Measurements from ENCODE around the gene PLEKHA6. TPM values are rescaled to one million over a fixed set of nuclear protein-coding genes. Genes with fewer than 3 reads are reported as not detected.
"Not testable (repeated sequence)": the region's sequence is repeated elsewhere in the genome, so short reads cannot be mapped to it uniquely, and the experiment has no call there.

Gene PLEKHA6
- total RNA-seq, 2 experiments from 2014 or later, result 0.23 to 0.25 TPM

- ChIA-PET CTCF (interaction anchor here (1.1 kb wide), 1 partner anchor 20 kb away, joined by 3 read pairs; no protein-coding TSS in a partner anchor), POLR2A (no interaction called here)
Observed at GRCh38 chr1:204343247-204343646, 16.5 kb downstream of the PLEKHA6 start.

- ChIA-PET POLR2A (no interaction called here), CTCF (interaction anchor here (1.1 kb wide), 1 partner anchor 21 kb away, joined by 3 read pairs; no protein-coding TSS in a partner anchor)
Observed at GRCh38 chr1:204342310-204342709, 17.4 kb downstream of the PLEKHA6 start.

- POLR2A ChIA-PET, result no interaction called here
Observed at GRCh38 chr1:204341380-204341779, 18.3 kb downstream of the PLEKHA6 start.

GRCh38 chr1:204340081-204340889 lies 19.4 kb downstream of the PLEKHA6 start:
- ChIA-PET CTCF (no interaction called here), POLR2A (no interaction called here)

More at GRCh38 chr1:204341380-204341779, 18.3 kb downstream of the PLEKHA6 start:
- CTCF ChIA-PET, result no interaction called here

- CTCF ChIA-PET, result no interaction called here
- POLR2A ChIA-PET, result no interaction called here
Observed at GRCh38 chr1:204339541-204339940, 20.2 kb downstream of the PLEKHA6 start.

- ChIA-PET CTCF (no interaction called here), POLR2A (no interaction called here)
Observed at GRCh38 chr1:204338997-204339396, 20.7 kb downstream of the PLEKHA6 start.

GRCh38 chr1:204338360-204338759 lies 21.4 kb downstream of the PLEKHA6 start:
- ChIA-PET CTCF (no interaction called here), POLR2A (no interaction called here)

GRCh38 chr1:204337583-204337982 lies 22.1 kb downstream of the PLEKHA6 start:
- POLR2A ChIA-PET, result no interaction called here
- CTCF ChIA-PET, result no interaction called here

- CTCF ChIA-PET, result interaction anchor here (0.6 kb wide), 1 partner anchor 420 kb away, joined by 3 read pairs; no protein-coding TSS in a partner anchor
- POLR2A ChIA-PET, result no interaction called here
Observed at GRCh38 chr1:204337036-204337429, 22.7 kb downstream of the PLEKHA6 start.

- ChIA-PET CTCF (interaction anchor here (0.6 kb wide), 1 partner anchor 419 kb away, joined by 3 read pairs; no protein-coding TSS in a partner anchor), POLR2A (no interaction called here)
Observed at GRCh38 chr1:204336421-204337035, 23.2 kb downstream of the PLEKHA6 start.

DNA sequence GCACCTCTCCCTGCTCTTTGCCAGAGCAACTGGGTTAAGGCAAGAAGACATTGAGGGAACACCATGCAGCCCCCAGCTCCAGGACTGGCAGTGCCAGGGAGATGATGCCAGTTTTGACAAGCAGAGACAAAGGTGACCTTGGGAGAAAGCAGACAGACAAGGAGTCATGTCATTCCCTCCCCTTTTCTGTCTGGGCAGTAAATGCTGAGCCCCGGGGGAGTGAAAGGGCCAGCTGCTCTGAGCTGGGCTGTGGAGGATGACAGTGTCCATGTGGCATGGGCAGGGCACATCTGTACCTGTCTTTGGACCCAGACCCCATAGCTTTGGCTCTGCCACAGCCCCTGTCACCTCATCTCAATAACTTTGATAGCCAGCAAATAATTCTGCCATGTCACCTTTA lies 24.2 kb downstream of the PLEKHA6 start:
- POLR2A ChIA-PET, result no interaction called here
- CTCF ChIA-PET, result interaction anchor here (0.6 kb wide), 1 partner anchor 1924 kb away, joined by 3 read pairs; no protein-coding TSS in a partner anchor

DNA sequence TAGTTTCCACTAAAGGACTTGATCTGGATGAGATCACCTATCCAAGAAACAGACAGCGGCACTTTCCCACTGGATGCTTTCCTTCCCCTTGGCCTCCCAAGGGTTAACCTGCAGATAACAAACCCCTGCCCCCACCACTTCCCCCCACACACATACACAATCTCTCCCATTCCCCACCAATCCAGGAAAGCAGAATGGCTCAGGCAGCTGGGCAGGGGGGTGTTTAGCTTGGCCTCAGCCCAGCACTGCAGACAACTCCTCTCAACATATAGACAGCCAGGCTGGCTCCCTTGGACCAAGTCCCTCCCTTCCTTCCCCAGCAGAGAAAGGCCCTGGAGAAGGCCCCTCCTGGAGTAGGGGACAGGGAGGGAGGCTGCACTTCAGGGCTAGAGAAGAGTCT lies 24.6 kb downstream of the PLEKHA6 start:
- ChIA-PET POLR2A (no interaction called here), CTCF (interaction anchor here (0.6 kb wide), 1 partner anchor 1924 kb away, joined by 3 read pairs; no protein-coding TSS in a partner anchor)

- POLR2A ChIA-PET, result no interaction called here
- CTCF ChIA-PET, result interaction anchor here (1.2 kb wide), 1 partner anchor 172 kb away, joined by 3 read pairs; no protein-coding TSS in a partner anchor
Observed at GRCh38 chr1:204334455-204334854, 25.3 kb downstream of the PLEKHA6 start.

DNA sequence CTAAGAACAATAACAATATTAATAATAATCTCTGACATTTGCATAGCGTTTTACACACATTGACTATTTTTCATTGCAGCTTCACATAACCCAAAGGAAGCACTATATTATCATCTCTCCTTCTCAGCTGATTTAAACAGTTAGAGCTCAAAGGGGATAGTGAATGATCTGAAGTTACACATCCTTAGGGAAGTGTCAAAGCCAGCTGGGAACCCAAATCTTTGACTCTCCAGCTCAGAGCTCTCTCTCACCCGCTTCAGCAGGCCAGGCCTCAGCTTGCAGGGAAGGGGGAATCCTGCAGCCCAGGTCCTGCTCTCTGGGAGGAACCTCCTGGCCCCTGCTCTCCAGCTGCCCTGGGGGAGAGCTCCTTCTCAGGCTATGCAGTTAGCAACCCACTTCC lies 26.3 kb downstream of the PLEKHA6 start:
- ChIA-PET POLR2A (no interaction called here), CTCF (interaction anchor here (1.2 kb wide), 1 partner anchor 171 kb away, joined by 3 read pairs; no protein-coding TSS in a partner anchor)

GRCh38 chr1:204331847-204332487 lies 27.8 kb downstream of the PLEKHA6 start:
- ChIA-PET POLR2A (no interaction called here), CTCF (interaction anchor here (0.6 kb wide), 1 partner anchor 10 kb away, joined by 3 read pairs; no protein-coding TSS in a partner anchor)

- POLR2A ChIA-PET, result no interaction called here
- CTCF ChIA-PET, result interaction anchor here (0.7 kb wide), 2 partner anchors 99 to 121 kb away, joined by 4 read pairs; no protein-coding TSS in a partner anchor
Observed at GRCh38 chr1:204331275-204331674, 28.5 kb downstream of the PLEKHA6 start.

DNA sequence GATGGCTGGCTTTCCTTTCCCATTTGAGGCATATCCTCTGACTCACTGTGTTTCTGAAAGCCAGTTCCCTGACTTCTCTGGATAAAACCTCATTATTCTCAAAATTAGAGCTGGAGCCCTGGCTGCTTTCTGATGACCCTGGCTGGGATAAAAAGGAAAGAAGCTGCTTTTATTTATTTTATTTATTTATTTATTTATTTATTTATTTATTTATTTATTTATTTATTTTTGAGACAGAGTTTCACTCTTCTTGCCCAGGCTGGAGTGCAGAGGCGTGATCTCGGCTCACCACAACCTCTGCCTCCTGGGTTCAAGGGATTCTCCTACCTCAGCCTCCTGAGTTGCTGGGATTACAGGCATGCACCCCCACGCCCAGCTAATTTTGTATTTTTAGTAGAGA lies 31.9 kb downstream of the PLEKHA6 start:
- POLR2A ChIA-PET, result not testable (repeated sequence)
- CTCF ChIA-PET, result interaction anchor here (0.6 to 5.8 kb wide), 2 partner anchors 21 to 36 kb away, joined by 4 to 27 read pairs; no protein-coding TSS in a partner anchor

DNA sequence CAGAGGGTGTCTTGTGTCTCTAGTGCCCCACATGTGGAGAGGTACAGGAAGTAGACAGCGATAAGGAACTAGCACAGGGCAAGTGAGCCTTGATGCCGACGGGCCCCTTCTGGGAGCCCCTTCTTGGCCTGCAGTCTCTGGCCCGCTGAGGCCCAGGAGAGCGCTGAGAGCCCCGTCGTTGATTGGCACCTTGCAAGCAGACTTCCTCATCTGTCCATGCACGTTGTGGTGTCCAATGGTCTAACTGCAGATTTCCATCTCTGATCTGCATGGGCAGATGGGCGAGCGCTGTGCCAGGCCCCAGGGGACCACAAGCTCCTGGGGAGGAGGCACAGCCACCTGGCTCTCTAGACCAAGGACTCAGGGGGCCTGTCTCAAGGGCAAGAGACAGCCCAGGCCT lies 32.4 kb downstream of the PLEKHA6 start:
- ChIA-PET CTCF (interaction anchor here (5.8 kb wide), 1 partner anchor 36 kb away, joined by 27 read pairs; no protein-coding TSS in a partner anchor), POLR2A (interaction anchor here (0.5 kb wide), 1 partner anchor 127 kb away, joined by 5 read pairs; no protein-coding TSS in a partner anchor)

GRCh38 chr1:204326771-204327300 lies 32.9 kb downstream of the PLEKHA6 start:
- POLR2A ChIA-PET, result interaction anchor here (0.5 kb wide), 1 partner anchor 127 kb away, joined by 5 read pairs; no protein-coding TSS in a partner anchor
- CTCF ChIA-PET, result interaction anchor here (0.6 to 5.8 kb wide), 2 partner anchors 37 to 147 kb away, joined by 3 to 27 read pairs; no protein-coding TSS in a partner anchor

Measured in activated CD8-positive, alpha-beta memory T cell treated with anti-CD3 and anti-CD28 coated beads for 36 hours (primary cell).